Vagina (tissue), 2 donors: ENCODE results near the gene TOX2.

Experiments used
- CTCF ChIP-seq, 3 experiments: fragments of 450-650 bp in 2 of 3; fragments of 200-600 bp in 1 of 3; sonication (generic) in 1 of 3; IDR thresholded peaks; one replicate each; pipeline ENCODE4 v1.5.1; 2017 to 2019; ENCODE audit warnings: antibody characterized with exemption in 3 of 3, mild to moderate bottlenecking in 2 of 3, moderate library complexity in 2 of 3
- POLR2A ChIP-seq, 2 donors: fragments of 450-650 bp; IDR thresholded peaks; one replicate each; pipeline ENCODE4 v1.6.1; 2017; ENCODE audit warnings: antibody characterized with exemption in 2 of 2, mild to moderate bottlenecking in 2 of 2, moderate library complexity in 2 of 2
- POLR2AphosphoS5 ChIP-seq, 2 donors: sonication (generic); formaldehyde crosslinking; IDR thresholded peaks; one replicate each; pipeline ENCODE4 v1.9.0; 2017; ENCODE audit warnings: antibody characterized with exemption in 2 of 2, mild to moderate bottlenecking in 2 of 2, low read depth in 1 of 2; ENCODE audit not compliant: insufficient read depth in 1 of 2

GRCh38 chr20:43923917-43924316, 9.3 kb downstream of the TOX2 start:
- TF ChIP-seq CTCF (IDR thresholded peaks at IDR 0.05) = no peak
- TF ChIP-seq POLR2A (IDR thresholded peaks at IDR 0.05) = no peak
- TF ChIP-seq POLR2AphosphoS5 (IDR thresholded peaks at IDR 0.05; ENCODE audit: insufficient read depth in 1 of 2, low read depth in 1 of 2) = no peak
